Tibial nerve (tissue), 3 donors: ENCODE data around the gene RNF182.

ENCODE experiments used
- POLR2A ChIP-seq, 2 donors: fragments of 450-650 bp; IDR thresholded peaks; one replicate each; pipeline ENCODE4 v1.6.1; 2017; ENCODE audit warnings: antibody characterized with exemption in 2 of 2, mild to moderate bottlenecking in 2 of 2, moderate library complexity in 2 of 2
- TF ChIP-seq, protein P1 (sequence below), 5 experiments: fragments of 200-600 bp in 3 of 5; fragments of 450-650 bp in 2 of 5; sonication (generic) in 3 of 5; IDR thresholded peaks; one replicate each; pipeline ENCODE4 v1.5.1; 2016 to 2019; ENCODE audit warnings: antibody characterized with exemption in 5 of 5, mild to moderate bottlenecking in 3 of 5, moderate library complexity in 2 of 5

- TF ChIP-seq, protein P1, sequence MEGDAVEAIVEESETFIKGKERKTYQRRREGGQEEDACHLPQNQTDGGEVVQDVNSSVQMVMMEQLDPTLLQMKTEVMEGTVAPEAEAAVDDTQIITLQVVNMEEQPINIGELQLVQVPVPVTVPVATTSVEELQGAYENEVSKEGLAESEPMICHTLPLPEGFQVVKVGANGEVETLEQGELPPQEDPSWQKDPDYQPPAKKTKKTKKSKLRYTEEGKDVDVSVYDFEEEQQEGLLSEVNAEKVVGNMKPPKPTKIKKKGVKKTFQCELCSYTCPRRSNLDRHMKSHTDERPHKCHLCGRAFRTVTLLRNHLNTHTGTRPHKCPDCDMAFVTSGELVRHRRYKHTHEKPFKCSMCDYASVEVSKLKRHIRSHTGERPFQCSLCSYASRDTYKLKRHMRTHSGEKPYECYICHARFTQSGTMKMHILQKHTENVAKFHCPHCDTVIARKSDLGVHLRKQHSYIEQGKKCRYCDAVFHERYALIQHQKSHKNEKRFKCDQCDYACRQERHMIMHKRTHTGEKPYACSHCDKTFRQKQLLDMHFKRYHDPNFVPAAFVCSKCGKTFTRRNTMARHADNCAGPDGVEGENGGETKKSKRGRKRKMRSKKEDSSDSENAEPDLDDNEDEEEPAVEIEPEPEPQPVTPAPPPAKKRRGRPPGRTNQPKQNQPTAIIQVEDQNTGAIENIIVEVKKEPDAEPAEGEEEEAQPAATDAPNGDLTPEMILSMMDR (IDR thresholded peaks at IDR 0.05) = no peak
- no peak for TF ChIP-seq POLR2A (IDR thresholded peaks at IDR 0.05)
Observed at GRCh38 chr6:13989496-13990144, 64.9 kb downstream of the RNF182 start.
